ENCODE results near the gene HUWE1.

GRCh38 chrX:53723381-53723780 lies 36.9 kb upstream of the HUWE1 start:
- no peak for TF ChIP-seq CTCF (IDR thresholded peaks at IDR 0.05; ENCODE audit: borderline replicate concordance, extremely low read depth, low read length, poor library complexity, severe bottlenecking)
- TF ChIP-seq EZH2 (IDR thresholded peaks at IDR 0.05; ENCODE audit: borderline replicate concordance, low read depth, low read length, severe bottlenecking) = no peak
